B cell (primary cell): ENCODE data around the gene LRRC10. TPM values are rescaled to one million over a fixed set of nuclear protein-coding genes. Genes with fewer than 3 reads are reported as not detected.
"Not testable (repeated sequence)": the region's sequence is repeated elsewhere in the genome, so short reads cannot be mapped to it uniquely, and the experiment has no call there.

ENCODE experiments used
- ATAC-seq: fragments of 200-7000 bp; cut with Tn5 transposase; one replicate; pipeline ENCODE4 v1.10.0; 2021; ENCODE audit warnings: low read depth, mild to moderate bottlenecking, moderate number of reproducible peaks, moderate library complexity
- CTCF ChIA-PET: fragments of 350-600 bp; sonication (Branson Sonifier 250); formaldehyde crosslinking; loops from one replicate; lab custom pipeline; 2021; ENCODE audit warnings: antibody characterized with exemption, inconsistent platforms; lab: Charles Lee
- POLR2A ChIA-PET: fragments of 350-600 bp; sonication (Branson Sonifier 250); formaldehyde crosslinking; loops from one replicate; lab custom pipeline; 2021; ENCODE audit warnings: antibody characterized with exemption; lab: Charles Lee
- DNase-seq: peaks from one replicate; pipeline ENCODE4 v3.0.0; 2013
- H2AFZ ChIP-seq: 2 replicates; pipeline ENCODE4 v1.6.1; 2012; ENCODE audit warnings: mild to moderate bottlenecking, low read depth, low read length; ENCODE audit not compliant: insufficient read depth, poor library complexity, severe bottlenecking
- H3K27ac ChIP-seq, 2 donors: 1 replicate in 1 of 2; 2 replicates in 1 of 2; pipeline ENCODE4 v1.5.1; 2012 to 2013; ENCODE audit warnings: low read length in 2 of 2, mild to moderate bottlenecking in 2 of 2, moderate library complexity in 1 of 2
- H3K27me3 ChIP-seq, 4 experiments: fragments of 200-600 bp in 1 of 4; sonication (generic) in 1 of 4; replicated peaks in 1 of 4; 1 replicate in 2 of 4; 2 replicates in 2 of 4; pipeline versions ENCODE4 v1.6.1 to v1.7.0; 2013 to 2016; ENCODE audit warnings: low read length in 3 of 4, mild to moderate bottlenecking in 2 of 4, mixed read lengths in 1 of 4, moderate library complexity in 1 of 4; ENCODE audit not compliant: insufficient read depth in 4 of 4, control insufficient read depth in 3 of 4; ENCODE audit errors: control extremely low read depth in 1 of 4
- H3K36me3 ChIP-seq, 2 experiments: replicated peaks in 1 of 2; 1 replicate in 1 of 2; 2 replicates in 1 of 2; pipeline versions ENCODE4 v1.6.1 to v1.7.1; 2013; ENCODE audit warnings: low read length in 1 of 2; ENCODE audit not compliant: insufficient read depth in 2 of 2, control insufficient read depth in 1 of 2; ENCODE audit errors: control extremely low read depth in 1 of 2, extremely low read depth in 1 of 2
- H3K4me1 ChIP-seq, 2 donors: fragments of 200-600 bp in 1 of 2; sonication (generic) in 1 of 2; 1 replicate in 1 of 2; 2 replicates in 1 of 2; pipeline versions ENCODE4 v1.5.1 to v1.6.1; 2013 to 2017; ENCODE audit warnings: low read length in 2 of 2; ENCODE audit not compliant: control insufficient read depth in 2 of 2, insufficient read depth in 2 of 2
- H3K4me2 ChIP-seq: replicated peaks from 2 replicates; pipeline ENCODE3; 2012; ENCODE audit warnings: mild to moderate bottlenecking, low read depth, low read length; ENCODE audit not compliant: poor library complexity, severe bottlenecking
- H3K4me3 ChIP-seq, 5 experiments: fragments of 200-600 bp in 1 of 5; sonication (generic) in 1 of 5; 1 replicate in 3 of 5; 2 replicates in 2 of 5; pipeline versions ENCODE4 v1.5.1 to v1.7.0; 2011 to 2016; ENCODE audit warnings: low read length in 4 of 5, mild to moderate bottlenecking in 4 of 5, low read depth in 2 of 5, control low read depth in 1 of 5, moderate library complexity in 1 of 5; ENCODE audit not compliant: insufficient read depth in 1 of 5; ENCODE audit errors: control extremely low read depth in 1 of 5, extremely low read depth in 1 of 5
- H3K79me2 ChIP-seq: fragments of 200-600 bp; sonication (generic); one replicate; pipeline ENCODE4 v1.6.0; 2016; ENCODE audit warnings: low read length; ENCODE audit not compliant: control insufficient read depth, insufficient read depth
- H3K9ac ChIP-seq: fragments of 200-600 bp; sonication (generic); 2 replicates; pipeline ENCODE4 v1.6.1; 2017; ENCODE audit warnings: mild to moderate bottlenecking, low read length, moderate library complexity
- H3K9me3 ChIP-seq, 3 donors: one replicate each; pipeline versions ENCODE4 v1.6.1 to v1.7.1; 2013; ENCODE audit warnings: low read length in 2 of 3; ENCODE audit not compliant: control insufficient read depth in 2 of 3, insufficient read depth in 1 of 3; ENCODE audit errors: control extremely low read depth in 1 of 3
- H4K20me1 ChIP-seq: 2 replicates; pipeline ENCODE4 v1.6.0; 2012; ENCODE audit warnings: mild to moderate bottlenecking, low read length; ENCODE audit not compliant: insufficient read depth, control insufficient read depth, poor library complexity, severe bottlenecking
- H3K27ac Mint-ChIP-seq: one replicate; pipeline ENCODE4 v1.8.0; 2021; ENCODE audit warnings: mixed read lengths
- H3K27me3 Mint-ChIP-seq: one replicate; pipeline ENCODE4 v1.8.0; 2021; ENCODE audit warnings: mixed read lengths
- H3K4me1 Mint-ChIP-seq: one replicate; pipeline ENCODE4 v1.8.0; 2021; ENCODE audit warnings: mixed read lengths
- H3K4me3 Mint-ChIP-seq: one replicate; pipeline ENCODE4 v1.8.0; 2021; ENCODE audit warnings: mixed read lengths
- H3K9me3 Mint-ChIP-seq: one replicate; pipeline ENCODE4 v1.8.0; 2022; ENCODE audit warnings: mixed read lengths; ENCODE audit not compliant: insufficient read depth
- EZH2 ChIP-seq: IDR thresholded peaks from 2 replicates; pipeline ENCODE4 v1.6.1; 2012; ENCODE audit warnings: borderline replicate concordance, low read depth, mild to moderate bottlenecking, moderate library complexity, low read length; ENCODE audit not compliant: insufficient read depth, poor library complexity, severe bottlenecking
- WGBS: methylation state at CpG from one replicate; pipeline ENCODE4 v1.1.5; 2013; ENCODE audit warnings: missing lambda C conversion rate; ENCODE audit not compliant: insufficient coverage; 5-methylcytosine and 5-hydroxymethylcytosine counted together
- intact Hi-C: fragments of 100-400 bp; cut with micrococcal nuclease; formaldehyde crosslinking; loops from one replicate; pipeline ENCODE4 v1.10.0; 2022
- polyA plus RNA-seq: library from polyadenylated mRNA; depleted of rRNA; stranded (reverse); fragments of >200 nt; gene quantifications from 2 replicates; pipeline ENCODE4 v1.2.3, GENCODE V29; 2012
- total RNA-seq, 2 donors: library from RNA; stranded (reverse); fragments of 120-200 nt in 1 of 2; gene quantifications; 1 replicate in 1 of 2; 2 replicates in 1 of 2; pipeline versions ENCODE4 v1.2.3 to v1.2.4, GENCODE V29; 2013 to 2022
- TF ChIP-seq, protein P1 (sequence below): fragments of 200-600 bp; IDR thresholded peaks from one replicate; pipeline ENCODE4 v1.8.0; 2022; ENCODE audit warnings: antibody characterized with exemption, mild to moderate bottlenecking

The LRRC10 gene
- total and polyA plus RNA-seq, 2 donors (not counting 1 experiment from before 2014, with no cell fraction given): not detected

DNA sequence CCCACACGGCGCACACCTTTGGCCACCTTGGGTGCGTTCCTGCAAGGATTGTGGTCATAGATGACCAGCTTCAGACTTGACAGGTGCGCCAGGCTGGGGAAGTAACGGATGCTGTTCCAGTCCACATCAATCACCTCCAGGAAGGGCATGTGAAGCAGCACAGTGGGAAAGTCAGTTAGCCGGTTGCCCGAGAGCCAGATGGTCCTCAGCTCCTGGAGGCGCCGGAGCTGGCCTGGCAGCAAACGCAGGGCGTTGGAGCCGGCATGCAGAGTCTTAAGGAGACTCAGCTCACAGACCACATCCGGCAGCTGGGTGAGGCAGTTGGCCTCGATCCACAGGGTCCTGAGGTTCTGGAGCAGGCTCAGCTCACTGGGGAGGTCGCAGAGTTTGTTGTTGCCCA lies 581 bp downstream of the LRRC10 start:
- Histone ChIP-seq H3K4me2 (no peak overlapping the region), H3K9ac (no peak overlapping the region), H3K4me1 (no peaks in the 10 kb centered on the region), H3K36me3 (no peaks in the 10 kb centered on the region), H3K79me2 (no peaks in the 10 kb centered on the region), H3K27me3 (no peaks in the 10 kb centered on the region), H3K9me3 (no peaks in the 10 kb centered on the region), H3K4me3 (no peak overlapping the region), H2AFZ (no peak overlapping the region), H3K27ac (no peak overlapping the region), H4K20me1 (no peaks in the 10 kb centered on the region)
- WGBS: 92% methylated on average over 15 of the region's 15 CpGs
- no peak for TF ChIP-seq EZH2
- TF ChIP-seq, protein P1, sequence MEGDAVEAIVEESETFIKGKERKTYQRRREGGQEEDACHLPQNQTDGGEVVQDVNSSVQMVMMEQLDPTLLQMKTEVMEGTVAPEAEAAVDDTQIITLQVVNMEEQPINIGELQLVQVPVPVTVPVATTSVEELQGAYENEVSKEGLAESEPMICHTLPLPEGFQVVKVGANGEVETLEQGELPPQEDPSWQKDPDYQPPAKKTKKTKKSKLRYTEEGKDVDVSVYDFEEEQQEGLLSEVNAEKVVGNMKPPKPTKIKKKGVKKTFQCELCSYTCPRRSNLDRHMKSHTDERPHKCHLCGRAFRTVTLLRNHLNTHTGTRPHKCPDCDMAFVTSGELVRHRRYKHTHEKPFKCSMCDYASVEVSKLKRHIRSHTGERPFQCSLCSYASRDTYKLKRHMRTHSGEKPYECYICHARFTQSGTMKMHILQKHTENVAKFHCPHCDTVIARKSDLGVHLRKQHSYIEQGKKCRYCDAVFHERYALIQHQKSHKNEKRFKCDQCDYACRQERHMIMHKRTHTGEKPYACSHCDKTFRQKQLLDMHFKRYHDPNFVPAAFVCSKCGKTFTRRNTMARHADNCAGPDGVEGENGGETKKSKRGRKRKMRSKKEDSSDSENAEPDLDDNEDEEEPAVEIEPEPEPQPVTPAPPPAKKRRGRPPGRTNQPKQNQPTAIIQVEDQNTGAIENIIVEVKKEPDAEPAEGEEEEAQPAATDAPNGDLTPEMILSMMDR: no peak
- Mint-ChIP-seq H3K27ac (no peak overlapping the region), H3K4me1 (no peaks in the 10 kb centered on the region), H3K4me3 (no peak overlapping the region), H3K9me3 (no peaks in the 10 kb centered on the region), H3K27me3 (peaks cover 4% of the 10 kb centered on the region)
- ChIA-PET CTCF (no interaction called here), POLR2A (no interaction called here)
- ATAC-seq (no peak), DNase-seq (no peak)
- intact Hi-C loops: no loop called here

DNA sequence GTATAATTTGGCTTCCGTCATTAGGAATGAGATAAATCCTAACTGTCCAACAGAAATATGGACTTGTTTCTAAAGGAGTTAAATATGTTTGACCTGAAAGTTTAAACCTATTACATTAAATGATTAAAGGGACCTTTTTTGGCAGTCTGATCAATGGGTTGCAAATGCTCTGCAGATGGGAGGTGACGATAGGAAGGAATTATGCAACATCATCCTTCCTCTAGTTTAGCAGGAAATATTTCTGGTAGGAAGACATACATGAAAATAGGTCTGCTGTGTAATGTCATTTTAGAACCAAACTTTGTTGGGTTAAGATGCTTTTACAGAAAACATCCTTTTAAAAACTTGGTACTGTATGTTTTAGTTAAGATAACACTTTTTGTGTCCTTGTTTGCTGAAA lies 2.6 kb downstream of the LRRC10 start:
- H3K36me3 ChIP-seq: peaks cover 2 to 5% of the 10 kb centered on the region in 2 experiments
- DNase-seq (no peak), ATAC-seq (no peak)
- Mint-ChIP-seq H3K4me1 (no peaks in the 10 kb centered on the region), H3K27me3 (peaks cover 4% of the 10 kb centered on the region), H3K9me3 (no peaks in the 10 kb centered on the region), H3K4me3 (no peak overlapping the region), H3K27ac (no peak overlapping the region)
- no peaks in the 10 kb centered on the region for H3K27me3 ChIP-seq
- H2AFZ ChIP-seq: no peak overlapping the region
- H4K20me1 ChIP-seq: no peaks in the 10 kb centered on the region
- no peak overlapping the region for H3K9ac ChIP-seq
- no peak overlapping the region for H3K4me3 ChIP-seq
- TF ChIP-seq, protein P1: no peak
- no peak for TF ChIP-seq EZH2
- no peaks in the 10 kb centered on the region for H3K79me2 ChIP-seq
- ChIA-PET POLR2A (no interaction called here), CTCF (interaction anchor here (0.7 kb wide), 1 partner anchor 28 kb away, joined by 3 read pairs; no protein-coding TSS in a partner anchor)
- intact Hi-C loops: no loop called here
- H3K27ac ChIP-seq: no peak overlapping the region
- WGBS: no CpG with 5 or more reads among the region's 2 CpGs
- no peak overlapping the region for H3K4me2 ChIP-seq
- no peaks in the 10 kb centered on the region for H3K9me3 ChIP-seq
- H3K4me1 ChIP-seq: no peaks in the 10 kb centered on the region

DNA sequence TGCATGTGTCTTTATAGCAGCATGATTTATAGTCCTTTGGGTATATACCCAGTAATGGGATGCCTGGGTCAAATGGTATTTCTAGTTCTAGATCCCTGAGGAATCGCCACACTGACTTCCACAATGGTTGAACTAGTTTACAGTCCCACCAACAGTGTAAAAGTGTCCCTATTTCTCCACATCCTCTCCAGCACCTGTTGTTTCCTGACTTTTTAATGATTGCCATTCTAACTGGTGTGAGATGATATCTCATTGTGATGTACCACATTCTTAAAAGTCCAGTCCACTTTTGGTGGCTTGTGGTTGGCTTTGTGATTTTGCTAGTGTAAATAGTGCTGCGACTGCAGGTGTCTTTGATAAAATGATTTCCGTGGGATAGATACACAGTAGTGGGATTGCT lies 6.4 kb downstream of the LRRC10 start:
- H3K9me3 ChIP-seq, H3K27ac ChIP-seq, H3K4me3 ChIP-seq, H3K9ac ChIP-seq, H3K9me3 Mint-ChIP-seq, H3K27me3 ChIP-seq, H3K27ac Mint-ChIP-seq, H3K4me1 Mint-ChIP-seq, H2AFZ ChIP-seq, intact Hi-C loops, H4K20me1 ChIP-seq, ATAC-seq, H3K79me2 ChIP-seq, H3K4me1 ChIP-seq, H3K4me2 ChIP-seq, H3K4me3 Mint-ChIP-seq, DNase-seq, POLR2A ChIA-PET, H3K27me3 Mint-ChIP-seq: not testable (repeated sequence)
- H3K36me3 ChIP-seq: peaks cover 10 to 33% of the 10 kb centered on the region in 2 experiments
- no CpG with 5 or more reads among the region's 3 CpGs for WGBS
- CTCF ChIA-PET: interaction anchor here (0.6 to 1.2 kb wide), 2 partner anchors 34 to 108 kb away, joined by 3 to 4 read pairs; no protein-coding TSS in a partner anchor
